ENCODE measurements around the gene DNAI1.
A peak's percentile ranks its signal among the peaks of the same experiment; 100 is the strongest.

The DNAI1 gene

DNA sequence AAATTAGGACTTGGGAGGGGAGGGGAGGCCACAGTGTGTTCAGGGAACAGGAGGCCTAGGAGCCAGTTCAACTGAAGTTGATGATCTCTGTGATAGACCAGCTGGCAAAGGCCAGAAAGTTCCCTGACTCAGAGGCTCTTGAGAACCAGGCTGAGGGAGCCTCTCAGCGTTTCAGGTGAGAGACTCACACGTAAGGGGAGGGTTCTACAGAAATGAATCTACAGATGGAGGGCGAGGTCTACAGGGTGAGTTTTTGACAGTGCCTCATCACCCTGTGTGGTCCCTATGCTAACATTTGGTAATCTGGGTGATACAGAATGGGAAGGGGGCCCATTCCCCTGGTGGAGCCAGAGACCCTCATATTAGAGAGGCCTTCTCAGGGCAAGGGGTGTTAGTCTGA is 32.2 kb downstream of the DNAI1 start:
- DNase-seq (ENCODE audit: low spot score), result no peak

DNA sequence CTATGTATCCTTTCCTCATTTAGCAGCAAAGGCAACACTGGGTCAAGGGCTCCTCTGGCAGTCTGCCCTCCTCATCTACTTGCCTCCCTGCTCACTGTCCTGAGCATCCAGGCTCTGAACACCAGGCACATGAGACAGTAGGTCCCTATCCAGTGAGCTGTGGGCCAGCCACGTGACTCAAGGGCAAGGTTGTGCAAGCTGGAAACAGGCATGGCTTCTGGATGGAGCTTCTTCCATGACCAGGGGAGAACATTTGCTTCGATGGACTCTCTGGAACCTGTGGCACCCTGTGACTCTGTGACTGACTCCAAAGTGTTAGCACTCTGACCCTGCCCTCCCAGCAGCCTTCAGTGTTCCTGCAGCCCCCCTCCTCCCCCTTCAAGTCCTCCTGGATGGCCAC is 33.0 kb downstream of the DNAI1 start:
- no peak for DNase-seq (ENCODE audit: low spot score)

DNA sequence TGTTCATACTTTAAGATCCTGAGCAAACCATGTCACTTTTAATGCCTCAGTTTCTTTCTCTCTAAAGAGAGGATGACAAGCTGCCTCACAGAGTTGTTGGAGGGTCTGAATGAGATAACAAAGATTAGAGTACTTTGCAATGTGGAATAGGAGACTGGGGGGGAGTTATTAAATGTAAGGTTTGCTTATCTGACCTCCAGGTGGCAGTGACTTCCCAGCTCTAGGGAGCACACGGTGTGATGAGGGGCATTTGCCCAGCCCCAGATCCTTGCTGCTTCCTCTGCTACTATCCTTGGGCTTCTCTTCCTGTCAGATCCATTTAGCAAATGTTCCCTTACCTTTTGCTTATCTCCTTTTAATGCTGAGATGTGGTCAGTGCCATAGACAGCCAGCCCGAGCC is 33.4 kb downstream of the DNAI1 start:
- DNase-seq (ENCODE audit: low spot score), result no peak

DNA sequence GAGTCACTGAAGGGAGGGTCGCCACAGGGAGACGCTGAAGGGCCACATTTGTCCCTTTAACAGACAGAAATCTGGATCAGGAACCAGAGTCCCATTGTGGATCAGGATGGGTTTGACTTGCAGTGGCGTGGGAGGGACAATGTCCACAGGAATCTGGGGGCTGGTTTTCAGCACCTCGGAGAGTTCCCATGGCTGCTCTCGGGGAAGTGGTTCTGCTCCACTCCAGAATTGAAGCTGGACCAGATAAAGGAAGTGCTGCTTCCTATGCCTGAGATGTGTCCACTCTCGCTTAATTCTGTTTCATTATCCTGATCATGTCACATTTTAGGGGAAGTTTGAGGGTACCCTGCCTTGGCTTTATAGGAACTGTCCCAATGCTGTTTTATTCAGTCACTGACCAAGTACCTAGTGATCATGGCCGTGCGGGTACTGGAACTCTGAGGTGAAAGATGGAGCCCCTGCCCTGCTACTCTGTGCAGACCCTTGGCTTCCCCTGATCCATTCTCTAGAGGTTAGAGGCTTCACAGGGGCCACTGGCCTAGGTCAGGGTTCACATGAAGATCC is 35.4 kb downstream of the DNAI1 start:
- DNase-seq (ENCODE audit: low spot score), result no peak

DNA sequence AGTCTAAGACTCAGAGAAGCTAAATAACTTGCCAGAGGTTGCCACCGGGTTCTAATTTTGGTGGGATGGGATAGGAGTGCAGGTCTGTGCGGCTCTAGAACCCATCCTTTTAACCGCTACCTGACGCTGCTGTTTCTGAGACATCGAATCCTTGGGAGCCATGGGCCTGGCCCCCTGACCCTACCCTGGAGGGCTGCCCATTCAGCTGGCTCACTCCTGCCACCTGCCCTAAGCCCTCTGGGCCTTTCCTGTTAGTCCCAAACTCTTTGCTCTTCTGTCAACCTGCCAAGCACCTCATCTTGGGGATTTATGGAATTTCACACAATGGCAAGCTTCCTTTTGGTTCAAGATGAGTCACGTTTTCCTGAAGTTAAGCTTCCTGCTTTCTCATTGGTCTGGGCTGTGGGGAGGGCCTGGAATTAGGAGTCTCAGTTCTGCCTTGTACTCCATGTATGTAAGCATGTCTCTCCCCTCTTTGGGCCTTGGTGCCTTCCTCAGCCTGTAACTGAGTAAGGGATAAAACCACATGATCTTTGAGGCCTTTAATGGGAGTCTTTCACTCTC is 37.6 kb downstream of the DNAI1 start:
- DNase-seq (ENCODE audit: low spot score), result no peak

DNA sequence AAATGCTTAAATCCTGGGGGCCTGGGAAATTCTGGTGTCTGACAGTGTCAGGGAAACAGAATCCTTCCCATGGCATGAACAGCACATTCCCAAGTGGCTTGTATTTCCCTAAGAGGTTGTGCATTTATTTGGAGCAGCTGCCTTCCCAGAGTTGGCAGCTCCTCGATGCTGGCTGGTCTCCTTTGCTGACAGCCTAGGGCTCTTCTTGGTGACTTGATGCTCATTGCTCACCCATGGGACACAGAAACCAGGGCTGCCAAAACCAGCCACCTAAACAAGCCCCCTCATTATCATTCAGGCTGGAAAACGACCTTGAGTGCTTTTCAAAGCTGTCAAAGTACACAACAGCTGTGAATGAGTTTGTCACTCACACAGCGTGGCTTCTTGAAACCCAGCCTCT is 39.9 kb downstream of the DNAI1 start:
- peak; percentile 56 for DNase-seq (ENCODE audit: low spot score)

DNA sequence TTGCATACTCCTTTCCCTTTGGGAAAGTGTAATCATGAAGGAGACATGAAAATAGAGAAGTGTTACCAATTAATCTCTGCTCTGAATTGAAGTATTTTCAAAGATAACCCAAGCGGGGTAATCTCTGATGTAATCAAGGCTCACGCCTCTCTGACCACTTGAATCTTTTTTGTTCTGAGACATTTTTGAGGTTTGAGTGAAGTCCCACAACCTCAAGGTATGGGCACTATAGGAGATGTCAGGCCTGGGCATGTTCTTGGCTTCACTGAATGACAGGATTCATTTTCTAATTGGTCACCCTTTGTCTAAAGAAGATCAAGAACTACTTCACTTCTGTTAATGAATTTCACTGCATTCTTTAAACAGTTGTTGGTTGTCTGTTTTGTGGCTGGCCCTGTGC is 40.5 kb downstream of the DNAI1 start:
- DNase-seq (ENCODE audit: low spot score), result no peak

DNA sequence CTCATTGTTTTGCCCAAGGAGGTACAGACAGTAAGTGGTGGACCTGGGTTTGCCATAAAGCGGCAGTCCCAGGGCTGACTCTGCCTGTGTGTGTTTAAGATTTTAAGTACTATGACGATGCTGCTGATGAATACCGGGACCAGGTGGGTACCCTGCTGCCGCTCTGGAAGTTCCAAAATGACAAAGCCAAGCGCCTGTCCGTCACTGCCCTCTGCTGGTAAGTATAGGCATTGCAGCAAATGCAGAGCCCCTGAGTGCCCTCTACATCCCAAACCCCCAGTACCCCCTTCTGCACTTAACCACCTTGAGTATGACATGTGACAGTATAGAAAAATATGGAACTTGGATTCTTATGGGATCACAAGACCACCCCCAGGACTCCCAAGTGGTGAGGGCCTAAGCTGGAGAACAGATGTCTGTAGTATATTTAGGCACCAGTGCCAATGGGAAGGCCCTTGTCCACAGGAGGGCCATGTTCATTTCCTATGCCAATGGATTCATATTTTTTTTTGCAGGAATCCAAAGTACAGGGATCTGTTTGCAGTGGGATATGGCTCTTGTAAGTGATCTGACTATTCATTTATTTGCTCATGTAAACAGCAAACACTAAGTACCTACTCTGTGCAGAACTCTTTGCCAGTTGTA is 42.1 kb downstream of the DNAI1 start:
- DNase-seq (ENCODE audit: low spot score), result peak; percentile 72

DNA sequence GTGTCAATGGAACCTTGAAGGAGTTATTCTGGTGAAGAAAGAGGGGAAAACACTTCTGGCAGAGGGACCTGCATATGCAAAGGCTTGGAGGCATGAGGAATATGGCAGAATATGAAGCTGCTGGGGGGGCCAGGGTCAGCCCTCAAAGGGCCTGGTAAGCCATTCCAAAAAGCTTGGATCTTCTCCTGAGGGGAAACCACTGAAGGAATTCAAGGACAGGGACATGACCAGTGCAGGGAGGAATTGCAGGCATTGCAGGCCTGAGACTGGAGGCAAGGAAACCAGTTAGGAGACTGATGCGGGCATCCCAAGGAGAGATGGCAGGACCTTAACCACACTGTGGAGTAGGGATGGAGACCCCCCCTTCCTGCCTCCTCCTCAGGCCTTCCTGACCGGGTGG is 42.8 kb downstream of the DNAI1 start:
- no peak for DNase-seq (ENCODE audit: low spot score)

DNA sequence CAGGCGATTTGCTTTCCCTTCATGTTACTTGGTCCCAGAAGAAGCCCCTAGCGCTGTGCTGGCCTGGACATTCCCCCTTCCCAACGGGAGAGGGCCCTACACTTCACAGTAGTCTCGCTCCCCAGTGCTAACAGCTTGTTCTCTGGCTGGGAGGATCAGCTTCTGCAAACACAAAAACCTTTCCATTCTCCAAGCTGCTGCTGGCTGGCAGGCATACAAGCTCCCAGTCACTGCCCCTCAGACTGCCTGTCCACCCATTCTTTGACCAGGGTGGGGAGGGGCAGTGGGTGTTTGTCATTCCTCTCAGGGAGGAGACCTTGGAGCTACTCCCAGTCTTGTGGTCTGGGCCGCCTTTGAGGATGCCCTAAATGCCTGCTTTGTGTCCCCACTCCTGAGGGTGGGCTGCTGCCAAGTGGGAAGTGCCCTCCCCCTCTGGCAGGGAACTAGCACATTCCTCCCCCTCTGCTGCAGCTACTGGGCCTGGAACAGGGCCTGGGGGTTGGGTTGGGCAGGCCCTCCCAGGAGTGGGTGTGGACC is 43.4 kb downstream of the DNAI1 start:
- DNase-seq (ENCODE audit: low spot score), result peak; percentile 99

DNA sequence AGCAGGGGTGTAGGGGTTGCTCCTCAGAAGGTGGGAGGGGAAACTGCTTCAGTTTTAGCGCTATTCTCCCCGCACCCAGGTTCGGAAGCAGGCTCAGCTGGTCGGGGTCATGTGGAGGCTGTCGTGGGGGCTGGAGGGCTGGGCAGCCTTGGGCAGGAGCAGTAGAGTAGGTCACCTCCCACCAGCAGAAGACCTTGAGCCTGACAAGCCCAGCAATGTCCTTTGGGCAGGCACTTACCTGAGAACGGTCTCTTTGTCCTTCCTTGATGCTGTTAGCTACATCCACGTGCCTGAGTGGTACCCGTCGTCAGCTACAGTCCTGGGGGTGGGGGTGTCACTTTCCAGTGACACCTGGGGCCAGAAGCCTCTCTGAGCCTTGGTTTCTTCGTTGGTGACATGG is 43.9 kb downstream of the DNAI1 start:
- no peak for DNase-seq (ENCODE audit: low spot score)

DNA sequence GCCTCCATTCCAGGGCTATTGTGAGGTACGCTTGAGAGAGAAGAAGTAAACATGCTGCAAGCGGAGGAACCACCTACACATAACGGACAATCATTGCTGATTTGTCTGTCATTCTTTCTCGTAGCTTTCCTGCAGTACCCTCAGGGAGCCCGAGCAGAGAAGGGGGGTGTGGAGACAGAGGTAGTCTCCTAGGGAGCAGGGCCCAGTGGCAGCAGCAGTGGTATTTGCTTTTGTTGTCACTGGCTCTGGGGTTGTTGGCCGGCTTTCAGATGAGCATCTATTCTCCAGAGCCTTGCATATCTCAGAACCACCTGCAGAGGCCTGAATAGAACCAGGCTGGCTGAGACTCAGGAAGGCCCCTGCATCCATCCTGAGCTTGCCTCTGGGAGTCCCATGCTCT is 44.3 kb downstream of the DNAI1 start:
- peak; percentile 40 for DNase-seq (ENCODE audit: low spot score)

DNA sequence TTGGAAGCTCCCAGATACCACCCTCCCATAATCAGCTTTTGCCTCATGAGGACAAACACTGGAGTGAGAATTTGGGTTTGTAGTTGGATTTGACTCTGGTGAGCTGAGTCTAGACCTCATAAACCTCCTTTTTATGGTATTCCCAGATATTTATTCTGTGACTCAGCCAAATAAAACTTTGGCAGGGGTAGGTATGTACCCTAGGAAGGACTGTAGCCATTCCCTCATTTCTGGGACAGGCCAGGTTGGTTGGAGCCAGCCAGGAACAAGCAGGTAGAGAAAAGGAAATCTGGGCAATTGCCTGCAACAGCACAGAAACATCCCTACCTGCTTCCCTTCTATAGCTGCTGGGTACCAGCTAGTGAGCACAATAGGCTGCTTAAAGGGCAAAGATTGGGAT is 44.8 kb downstream of the DNAI1 start:
- no peak for DNase-seq (ENCODE audit: low spot score)

DNA sequence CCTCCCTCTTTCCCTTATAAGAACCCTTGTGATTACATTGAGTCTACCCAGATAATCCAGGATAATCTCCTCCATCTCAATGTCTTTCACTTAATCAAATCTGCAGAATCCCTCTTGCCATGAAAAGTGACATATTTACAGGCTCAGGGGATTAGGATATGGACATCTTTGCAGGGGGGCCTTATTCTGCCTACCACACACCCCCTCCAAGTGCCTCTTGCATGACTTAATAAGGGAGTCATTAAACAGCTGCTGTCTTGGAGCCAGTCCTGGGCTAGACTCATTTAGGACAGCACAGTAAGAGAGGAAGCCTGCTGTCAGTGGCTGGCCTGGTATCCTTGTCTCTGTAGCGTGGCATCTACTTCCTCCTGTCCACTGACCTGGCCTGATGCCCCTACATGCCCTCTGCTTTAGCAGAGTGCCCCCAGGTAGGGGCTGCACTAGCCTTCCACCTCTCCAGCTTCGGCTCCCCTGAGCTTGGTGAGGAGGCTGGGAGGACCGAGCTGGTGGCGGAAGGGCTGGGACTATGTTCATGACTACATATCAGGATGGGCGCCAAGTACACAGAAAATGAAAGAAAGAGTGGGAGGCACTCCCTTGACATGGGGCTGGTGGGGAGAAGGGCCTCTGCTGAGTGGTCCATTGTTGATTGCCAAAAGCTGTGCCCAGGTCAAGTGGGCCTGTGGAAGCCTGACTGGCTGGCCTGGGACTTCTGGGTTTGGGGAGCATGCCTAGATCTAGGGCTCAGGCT is 46.9 kb downstream of the DNAI1 start:
- no peak for DNase-seq (ENCODE audit: low spot score)

DNA sequence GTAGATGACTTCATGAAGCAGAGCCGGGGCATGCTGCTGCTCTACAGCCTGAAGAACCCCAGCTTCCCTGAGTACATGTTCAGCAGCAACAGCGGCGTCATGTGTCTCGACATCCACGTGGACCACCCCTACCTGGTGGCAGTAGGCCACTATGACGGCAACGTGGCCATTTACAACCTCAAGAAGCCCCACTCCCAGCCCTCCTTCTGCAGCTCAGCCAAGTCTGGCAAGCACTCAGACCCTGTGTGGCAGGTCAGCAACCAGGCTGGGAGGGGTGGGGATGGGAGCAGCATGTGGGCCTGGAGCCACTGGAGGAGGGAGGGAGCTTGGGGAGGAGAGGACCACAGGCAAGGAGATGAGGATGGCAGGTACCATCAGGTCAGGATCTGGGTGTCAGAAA is 48.0 kb downstream of the DNAI1 start:
- DNase-seq (ENCODE audit: low spot score), result no peak

DNA sequence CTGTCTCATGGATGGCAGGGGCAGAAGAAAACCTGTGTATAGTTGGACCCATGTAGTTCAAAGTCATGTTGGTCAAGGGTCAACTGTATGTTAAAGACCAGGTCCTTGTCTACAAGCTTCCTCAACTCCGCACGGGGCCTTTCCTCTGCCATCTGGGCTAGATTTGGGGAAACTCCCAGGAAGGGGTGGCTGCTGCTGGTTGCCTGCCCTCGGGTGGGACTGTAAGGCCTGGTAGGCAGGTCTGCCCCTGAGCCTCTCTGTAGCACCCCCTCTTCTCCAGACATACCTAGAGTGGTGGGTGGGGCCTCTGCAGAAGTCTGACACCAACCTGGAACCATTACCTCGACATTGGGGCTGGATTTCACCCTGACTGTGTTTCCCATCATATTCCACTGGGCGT is 49.0 kb downstream of the DNAI1 start:
- DNase-seq (ENCODE audit: low spot score), result no peak

DNA sequence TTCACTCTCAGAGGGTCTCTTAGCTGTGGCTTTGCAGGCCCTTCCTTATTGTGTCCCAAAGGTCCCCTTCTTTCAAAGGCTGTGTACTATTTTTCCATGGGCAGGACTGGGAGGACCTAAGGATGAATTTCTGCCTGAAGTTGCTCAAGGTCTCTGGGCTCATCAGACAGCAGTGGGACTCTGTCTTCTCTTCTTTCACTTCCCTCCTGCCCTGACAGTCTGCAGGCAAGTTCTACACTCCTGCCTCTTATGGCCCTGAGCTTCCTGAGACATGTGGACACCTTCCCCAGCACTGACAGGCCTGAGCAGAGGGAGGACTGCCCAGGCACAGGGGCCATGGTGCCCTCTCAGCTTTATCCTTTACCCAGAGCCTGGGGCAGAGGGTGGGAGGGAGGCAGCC is 49.4 kb downstream of the DNAI1 start:
- no peak for DNase-seq (ENCODE audit: low spot score)

DNA sequence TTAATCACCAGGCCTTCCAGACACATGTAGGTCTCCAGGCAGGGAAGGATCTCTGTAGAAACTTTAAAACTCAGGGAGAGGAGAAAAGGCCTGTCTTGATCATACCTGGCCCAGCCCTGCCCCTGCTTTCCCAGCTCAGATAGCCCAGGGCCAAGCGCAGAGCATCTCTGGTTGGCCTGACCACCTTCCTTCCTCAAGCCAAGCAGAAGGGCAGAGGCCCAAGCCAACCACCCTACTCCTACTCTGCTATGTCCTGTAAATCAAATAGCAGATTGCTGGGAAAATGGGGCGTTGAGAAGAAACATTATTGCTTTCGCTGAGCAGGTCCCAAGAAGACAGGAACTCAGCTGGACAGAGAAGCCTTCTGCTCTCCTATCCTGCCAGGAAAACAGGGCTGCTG is 49.9 kb downstream of the DNAI1 start:
- DNase-seq (ENCODE audit: low spot score), result no peak

DNA sequence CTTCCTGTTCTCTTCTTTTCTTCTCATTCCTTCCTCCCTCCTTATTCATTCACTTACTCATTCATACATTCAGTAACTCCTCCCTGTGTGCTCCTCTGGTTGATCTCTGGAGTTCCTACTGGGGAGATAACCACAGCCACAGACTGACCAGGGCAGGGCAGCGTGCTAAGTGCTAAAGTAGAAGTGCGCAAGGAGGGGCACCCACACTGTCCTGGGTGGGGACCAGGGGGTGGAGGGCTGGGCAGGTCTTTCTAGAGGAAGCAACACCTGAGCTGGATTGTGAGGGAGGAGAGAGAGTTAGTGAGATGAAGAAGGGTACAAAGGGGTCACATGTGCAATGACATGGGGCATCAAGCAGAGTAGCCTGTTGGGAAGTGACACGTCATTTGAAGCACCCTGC is 50.3 kb downstream of the DNAI1 start:
- DNase-seq (ENCODE audit: low spot score), result no peak

DNA sequence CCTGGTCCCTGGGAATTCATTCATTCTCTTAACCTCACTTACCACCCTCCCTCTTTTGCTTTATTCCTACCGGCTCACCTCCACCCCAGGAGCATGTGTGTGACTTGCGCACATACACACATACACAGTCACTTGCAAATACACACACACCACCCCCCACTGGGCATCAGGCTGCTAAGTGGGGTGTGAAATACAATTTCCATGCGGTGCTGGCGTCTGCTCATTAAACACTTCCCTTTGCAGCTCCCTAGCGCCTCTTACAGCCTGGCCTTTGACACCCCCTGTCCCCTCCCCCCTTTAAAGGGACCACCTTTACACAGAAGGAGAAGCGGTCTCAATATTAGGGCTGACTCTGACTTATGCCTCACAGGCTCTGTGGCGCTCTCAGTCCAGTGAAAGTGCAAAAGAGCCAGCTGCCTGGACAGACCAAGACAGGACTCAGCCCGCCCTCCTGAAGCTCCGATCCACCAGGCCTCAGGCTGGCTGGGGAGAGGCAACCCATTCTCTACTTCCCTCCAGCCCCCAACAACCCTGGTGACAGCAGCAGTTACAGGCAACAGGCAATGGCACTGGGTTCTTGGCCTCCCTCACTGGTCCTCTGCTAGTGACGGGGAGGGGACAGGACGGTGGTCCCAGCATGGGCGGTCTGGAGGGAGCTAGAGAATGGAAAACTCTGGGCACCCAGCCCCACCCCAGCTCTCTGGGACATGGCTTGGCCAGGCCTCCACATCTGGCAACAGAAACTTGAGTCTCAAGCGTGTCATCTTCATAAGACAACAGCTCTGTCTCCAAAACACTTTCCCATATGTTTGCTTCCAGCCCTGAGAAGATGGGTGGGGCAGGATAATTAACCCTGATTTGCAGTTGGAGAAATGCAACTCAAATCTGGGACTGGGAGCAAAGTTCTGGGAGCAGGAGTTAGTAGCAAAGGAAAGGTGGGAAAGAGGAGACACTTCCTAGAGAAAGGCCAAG is 52.2 kb downstream of the DNAI1 start:
- DNase-seq (ENCODE audit: low spot score), result no peak

DNA sequence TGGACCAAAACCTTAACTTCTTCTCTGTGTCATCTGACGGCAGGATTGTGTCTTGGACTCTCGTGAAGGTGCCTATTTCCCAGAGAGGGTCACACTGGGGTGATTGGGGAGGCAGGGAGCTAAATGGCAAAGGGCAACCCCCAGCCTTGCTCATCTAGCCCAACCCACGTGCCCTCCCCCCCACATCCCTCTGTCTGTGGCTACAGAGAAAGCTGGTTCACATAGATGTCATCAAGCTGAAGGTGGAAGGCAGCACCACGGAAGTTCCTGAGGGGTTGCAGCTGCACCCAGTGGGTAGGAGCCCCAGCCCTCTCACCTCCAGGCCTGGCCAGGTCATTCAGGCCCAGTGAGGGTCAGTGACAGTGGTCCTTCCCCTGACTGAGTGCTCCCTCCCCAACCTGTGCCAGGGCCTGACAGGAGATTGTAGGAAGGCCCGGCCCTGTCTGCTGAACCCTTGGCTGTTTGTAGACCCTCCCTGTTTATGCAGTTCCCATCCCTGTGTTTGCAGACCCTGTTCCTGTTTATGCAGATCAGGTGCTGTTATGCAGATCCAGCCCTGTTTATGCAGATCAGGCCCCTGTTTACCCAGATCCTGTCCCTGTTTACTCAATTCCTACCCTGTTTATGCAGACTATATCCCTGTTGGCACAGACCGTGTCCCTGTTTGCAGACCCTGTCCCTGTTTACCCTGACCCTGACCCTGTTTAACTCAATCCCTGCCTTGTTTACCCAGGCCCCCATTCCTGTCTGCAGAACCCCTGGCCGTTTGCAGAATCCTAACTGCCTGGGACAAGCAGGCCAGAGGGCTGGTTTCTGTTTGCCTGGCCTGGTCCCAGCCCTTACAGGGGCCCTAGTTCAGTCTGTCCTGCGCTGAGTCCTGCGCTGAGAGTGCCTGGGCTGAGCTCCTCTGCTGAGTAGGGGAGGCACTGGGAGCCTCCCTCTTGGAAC is 53.8 kb downstream of the DNAI1 start:
- DNase-seq (ENCODE audit: low spot score), result peak; percentile 65

Data from Ammon's horn (tissue), 1 donor.